ENCODE measurements around the gene MFSD8.
"Not testable (repeated sequence)": the region's sequence is repeated elsewhere in the genome, so short reads cannot be mapped to it uniquely, and the experiment has no call there.

Gene MFSD8
- total RNA-seq: 10.2 to 31.9 (median 23.8) reads per million in 18 experiments

- DNase-seq: peak; percentile 100
Observed at GRCh38 chr4:127965062-127965802, at the start of gene MFSD8, which contains the start of gene ABHD18. Gene MFSD8 (minus strand): TSS chr4:127965173. CDS start chr4:127965133, 40 bp downstream. Gene ABHD18 (plus strand): TSS chr4:127965406. CDS start chr4:127982956, 17,550 bp downstream.

GRCh38 chr4:128009428-128009827 lies 44.5 kb upstream of the MFSD8 start:
- no peak for DNase-seq

GRCh38 chr4:128006592-128006991 lies 41.6 kb upstream of the MFSD8 start:
- no peak for DNase-seq

GRCh38 chr4:127997534-127998388 lies 32.8 kb upstream of the MFSD8 start:
- peak; percentile 9 to 41 for DNase-seq

GRCh38 chr4:127996521-127996920 lies 31.5 kb upstream of the MFSD8 start:
- DNase-seq: not testable (repeated sequence)

- DNase-seq: peak in 1 of 2 donors; percentile 31
Observed at GRCh38 chr4:127995776-127996175, 30.8 kb upstream of the MFSD8 start.

- DNase-seq: peak; percentile 27 to 58
Observed at GRCh38 chr4:127993151-127993550, 28.2 kb upstream of the MFSD8 start.

- no peak for DNase-seq
Observed at GRCh38 chr4:127988638-127989037, 23.7 kb upstream of the MFSD8 start.

- no peak for DNase-seq
Observed at GRCh38 chr4:127985989-127986388, 21.0 kb upstream of the MFSD8 start.

- DNase-seq: no peak
Observed at GRCh38 chr4:127982445-127982844, 17.5 kb upstream of the MFSD8 start.

GRCh38 chr4:127978930-127979329 lies 14.0 kb upstream of the MFSD8 start:
- DNase-seq: no peak

- no peak for DNase-seq
Observed at GRCh38 chr4:127975121-127975770, 10.3 kb upstream of the MFSD8 start.

- DNase-seq: not testable (repeated sequence)
Observed at GRCh38 chr4:127970925-127971324, 6.0 kb upstream of the MFSD8 start.

- DNase-seq: no peak
Observed at GRCh38 chr4:127968586-127968985, 3.6 kb upstream of the MFSD8 start.

- DNase-seq: no peak
Observed at GRCh38 chr4:127967141-127967775, 2.3 kb upstream of the MFSD8 start.

- peak in 1 of 2 donors; percentile 19 for DNase-seq
Observed at GRCh38 chr4:127965803-127966175, 816 bp upstream of the MFSD8 start.

- DNase-seq: peak; percentile 25 to 35
Observed at GRCh38 chr4:127964426-127965061, 429 bp downstream of the MFSD8 start.

GRCh38 chr4:127963633-127964398 lies 1.2 kb downstream of the MFSD8 start:
- not testable (repeated sequence) for DNase-seq

- DNase-seq: no peak
Observed at GRCh38 chr4:127959794-127960193, 5.2 kb downstream of the MFSD8 start.

GRCh38 chr4:127957105-127957504 lies 7.9 kb downstream of the MFSD8 start:
- no peak for DNase-seq

GRCh38 chr4:127936974-127937373 lies 28.0 kb downstream of the MFSD8 start:
- DNase-seq: no peak

Data from inflammatory macrophage (primary cell).